ENCODE results near the gene OSBP2. TPM values are rescaled to one million over a fixed set of nuclear protein-coding genes. Genes with fewer than 3 reads are reported as not detected.
"Not testable (repeated sequence)": the region's sequence is repeated elsewhere in the genome, so short reads cannot be mapped to it uniquely, and the experiment has no call there.

The OSBP2 gene
- total RNA-seq, 1 experiment from 2014 or later: 2.3 TPM

DNA sequence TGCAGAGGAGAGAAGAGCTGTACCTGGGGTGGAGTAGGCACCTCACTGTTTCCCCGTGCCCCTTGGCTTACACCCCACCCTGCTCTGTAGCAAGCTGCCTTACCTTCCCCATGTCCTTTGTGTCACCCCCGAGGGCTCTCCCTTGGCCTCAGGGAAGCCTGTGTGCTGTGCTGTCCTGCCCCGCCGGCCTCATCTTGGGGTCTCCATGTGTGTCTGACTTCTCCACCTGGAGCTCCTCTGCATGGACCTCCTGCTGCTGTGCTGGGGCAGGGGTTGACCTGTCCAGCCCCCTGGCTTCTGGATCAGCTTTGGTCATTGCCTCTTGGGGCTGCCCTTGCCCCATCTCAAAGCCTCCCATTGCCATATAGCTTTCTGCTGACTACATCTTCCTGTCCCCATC, 59.8 kb downstream of the OSBP2 start:
- DNase-seq (ENCODE audit: extremely low read depth, low read depth): no peak

DNA sequence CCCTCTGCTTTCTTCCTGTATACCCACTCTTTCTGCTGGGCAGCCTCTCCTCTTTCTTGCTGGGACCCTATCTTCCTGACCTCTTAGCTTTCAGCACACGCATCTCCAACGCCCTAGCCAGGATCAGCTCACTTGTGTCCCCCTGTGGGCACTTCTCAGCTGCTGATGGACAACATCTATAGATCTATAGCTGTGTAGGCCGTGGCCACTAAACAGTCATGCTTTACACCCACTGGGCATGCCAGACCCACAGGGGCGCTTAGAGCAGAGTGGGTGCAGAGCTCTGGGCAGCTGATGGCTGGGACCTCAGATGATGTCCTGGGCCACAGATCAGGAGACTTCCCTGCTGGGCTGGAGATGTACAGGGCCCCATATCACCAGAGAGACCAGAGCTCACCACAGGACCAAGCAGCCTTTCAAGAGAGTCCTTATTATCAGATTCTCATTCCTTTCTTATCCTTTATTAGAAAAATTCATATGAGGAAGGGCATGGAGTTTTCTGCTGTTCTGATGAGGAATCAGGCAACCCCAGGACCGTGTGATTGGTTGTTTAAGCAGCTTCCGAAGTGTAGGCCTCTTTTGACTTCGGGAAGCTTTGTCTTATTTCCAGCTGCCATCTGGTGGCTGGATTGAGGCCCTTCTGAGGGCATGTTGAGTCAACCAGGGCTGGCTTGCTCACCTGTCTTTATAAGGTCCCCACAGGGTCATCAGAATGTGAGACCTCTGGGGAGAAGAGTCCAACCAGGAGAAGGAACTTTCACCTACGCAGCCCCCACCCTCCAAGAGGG, 60.5 kb downstream of the OSBP2 start:
- peak; percentile 71 for DNase-seq (ENCODE audit: extremely low read depth, low read depth)

- DNase-seq (ENCODE audit: extremely low read depth, low read depth): no peak
Measured at GRCh38 chr22:30755759-30756124, 61.1 kb downstream of the OSBP2 start.

- DNase-seq (ENCODE audit: extremely low read depth, low read depth): peak; percentile 63
Measured at GRCh38 chr22:30763815-30764673, 69.4 kb downstream of the OSBP2 start.

DNA sequence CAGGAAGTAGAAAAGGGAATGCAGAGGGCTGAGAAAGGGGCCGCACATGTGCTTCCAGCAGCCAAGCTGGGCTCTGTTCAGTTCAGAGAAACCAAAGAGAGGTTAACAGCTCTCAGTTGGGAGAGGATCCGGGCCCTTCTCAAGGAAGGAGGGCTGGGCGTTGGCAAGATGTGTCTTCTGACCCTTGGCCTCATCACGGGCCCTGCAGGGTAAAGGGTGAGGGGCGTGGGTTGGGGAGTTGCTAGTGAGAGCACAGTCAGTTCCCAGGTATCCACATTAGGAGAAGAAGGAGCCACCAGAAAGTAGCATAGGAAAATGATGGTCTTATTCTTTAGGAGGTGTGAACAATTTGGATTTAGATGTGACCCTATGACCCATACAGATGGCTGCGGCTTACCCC, 73.0 kb downstream of the OSBP2 start:
- DNase-seq (ENCODE audit: extremely low read depth, low read depth): no peak

GRCh38 chr22:30770716-30771115, 76.0 kb downstream of the OSBP2 start:
- no peak for DNase-seq (ENCODE audit: extremely low read depth, low read depth)

DNA sequence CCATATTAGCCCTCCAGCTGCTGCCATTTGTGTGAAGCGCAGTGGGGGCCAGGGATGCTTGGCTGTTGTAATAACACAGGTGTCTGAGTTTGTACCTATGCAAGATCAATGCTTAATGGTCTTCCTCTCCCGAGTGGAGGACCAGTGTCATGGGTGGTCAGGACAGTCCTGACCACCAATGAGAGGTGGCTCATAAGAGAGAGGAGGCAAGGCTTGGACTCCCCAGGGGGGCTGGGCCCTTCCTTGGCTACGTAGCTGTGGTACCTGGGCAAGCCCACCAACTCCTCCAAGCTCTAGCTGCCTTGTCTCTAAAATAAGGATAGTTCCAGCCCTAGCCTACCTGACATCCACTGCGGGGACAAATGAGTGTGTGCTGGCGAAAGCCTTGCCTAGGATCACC, 79.2 kb downstream of the OSBP2 start:
- no peak for DNase-seq (ENCODE audit: extremely low read depth, low read depth)

DNA sequence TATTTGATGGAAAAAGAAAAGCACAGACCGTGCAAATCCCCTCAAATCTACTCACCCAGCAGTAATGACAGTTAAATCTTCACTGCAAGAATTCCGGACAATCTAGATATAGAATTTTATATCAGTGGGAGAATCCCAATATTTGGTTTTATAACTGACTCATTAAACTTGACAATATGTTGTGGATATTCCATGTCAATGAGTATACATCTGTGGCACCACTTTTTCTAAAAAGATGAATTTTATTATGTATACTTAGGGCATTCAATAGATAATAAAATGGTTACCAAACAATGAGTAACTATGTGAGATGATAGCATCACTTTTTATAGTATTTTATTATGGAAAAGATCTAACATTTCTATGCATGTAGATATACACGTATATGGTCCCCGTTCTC, 79.9 kb downstream of the OSBP2 start:
- DNase-seq (ENCODE audit: extremely low read depth, low read depth): no peak

DNA sequence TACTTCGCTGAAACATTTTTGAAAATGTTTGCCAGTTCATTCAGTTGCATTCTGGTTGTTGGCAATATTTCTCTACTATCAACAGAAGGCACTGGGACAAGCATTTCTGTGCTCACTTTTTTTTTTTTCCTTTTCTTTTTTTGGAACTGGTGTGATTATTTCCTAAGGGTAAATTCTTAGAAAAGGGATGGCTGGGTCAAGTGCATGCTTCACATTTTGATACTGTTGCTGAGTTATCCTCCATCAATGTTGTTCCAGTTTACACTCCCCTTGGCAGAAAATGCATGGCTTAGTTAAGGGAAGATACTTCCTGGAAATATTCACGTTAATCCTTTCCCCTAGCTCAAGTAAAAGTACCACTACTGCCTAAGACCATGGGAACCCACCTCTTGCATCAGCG, 81.8 kb downstream of the OSBP2 start:
- DNase-seq (ENCODE audit: extremely low read depth, low read depth): no peak

GRCh38 chr22:30777146-30777545, 82.5 kb downstream of the OSBP2 start:
- DNase-seq (ENCODE audit: extremely low read depth, low read depth): not testable (repeated sequence)

DNA sequence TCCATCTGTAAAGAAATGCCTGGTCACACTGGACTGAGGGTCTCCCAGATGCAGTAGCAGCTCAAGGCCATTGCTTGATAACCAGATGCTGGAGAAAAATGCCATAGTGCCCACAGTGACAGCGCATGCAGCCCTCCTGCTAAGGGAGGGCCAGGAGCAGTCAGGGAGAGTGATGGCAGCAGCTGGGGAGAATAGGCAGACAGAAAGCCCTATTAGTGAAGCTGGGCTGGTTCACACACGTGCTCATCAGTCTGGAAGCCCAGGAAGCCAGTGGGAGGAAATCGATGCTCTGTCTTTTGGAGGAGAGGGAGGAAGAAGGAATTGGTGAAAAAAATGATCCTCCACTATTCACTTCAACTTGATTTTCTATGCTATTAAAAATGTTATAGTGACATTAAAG, 82.9 kb downstream of the OSBP2 start:
- no peak for DNase-seq (ENCODE audit: extremely low read depth, low read depth)

DNA sequence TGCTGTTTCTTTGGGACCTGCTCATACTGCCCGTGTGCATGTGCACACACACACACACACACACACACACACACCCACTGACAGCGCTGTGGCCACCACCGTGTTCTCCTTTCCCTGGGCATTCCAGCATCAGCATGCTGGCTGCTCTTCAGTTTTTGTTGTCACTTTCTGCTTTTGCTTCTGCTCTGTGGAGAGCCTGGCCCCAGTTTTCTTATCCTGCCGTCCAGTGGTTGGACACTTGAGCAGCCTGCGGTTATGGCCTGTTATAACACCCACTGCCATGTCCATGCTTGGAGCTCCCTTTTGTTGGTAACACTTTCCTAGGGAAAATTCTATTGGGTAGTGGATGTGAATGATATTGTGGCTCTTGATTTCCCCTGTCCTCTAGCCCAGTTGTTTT, 83.6 kb downstream of the OSBP2 start:
- DNase-seq (ENCODE audit: extremely low read depth, low read depth): no peak

DNA sequence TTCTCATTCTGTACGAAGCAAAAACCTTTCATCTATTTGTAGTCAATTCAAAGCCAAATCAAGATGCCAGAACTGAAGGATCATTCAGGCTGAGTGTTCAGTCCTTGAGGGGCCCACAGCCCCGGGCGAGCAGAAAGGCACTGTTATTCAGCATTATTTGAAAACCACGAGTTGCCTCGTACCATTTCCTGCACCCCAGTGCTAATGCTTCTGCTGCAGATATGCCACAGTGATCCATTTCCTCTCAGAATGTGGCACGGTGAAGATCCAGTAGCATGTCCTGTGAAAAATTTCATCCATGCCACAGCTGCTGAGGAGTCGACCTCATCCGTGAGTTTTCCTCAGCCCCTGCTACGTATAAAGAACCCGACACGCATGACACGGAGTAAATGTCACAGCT, 85.4 kb downstream of the OSBP2 start:
- no peak for DNase-seq (ENCODE audit: extremely low read depth, low read depth)

GRCh38 chr22:30781271-30781875, 86.7 kb downstream of the OSBP2 start:
- no peak for DNase-seq (ENCODE audit: extremely low read depth, low read depth)

DNA sequence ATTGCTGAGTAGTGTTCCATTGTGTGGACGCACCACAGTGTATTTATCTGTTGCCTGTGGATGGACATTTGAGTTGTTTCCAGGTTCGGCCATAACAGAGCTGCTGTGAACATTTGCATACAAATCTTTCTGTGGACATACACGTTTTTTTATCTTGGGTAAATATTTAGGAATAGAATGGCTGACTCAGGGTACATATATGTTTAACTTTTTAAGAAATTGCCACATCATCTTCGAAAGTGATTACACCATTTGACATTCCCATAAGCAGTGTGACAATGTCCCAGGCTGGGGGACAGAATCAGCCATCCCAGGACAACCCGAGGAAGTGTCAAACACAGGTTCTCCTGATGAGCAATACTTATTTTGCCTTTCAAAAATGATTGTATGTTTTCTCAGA, 87.9 kb downstream of the OSBP2 start:
- no peak for DNase-seq (ENCODE audit: extremely low read depth, low read depth)

- DNase-seq (ENCODE audit: extremely low read depth, low read depth): no peak
Measured at GRCh38 chr22:30783021-30783420, 88.3 kb downstream of the OSBP2 start.

DNA sequence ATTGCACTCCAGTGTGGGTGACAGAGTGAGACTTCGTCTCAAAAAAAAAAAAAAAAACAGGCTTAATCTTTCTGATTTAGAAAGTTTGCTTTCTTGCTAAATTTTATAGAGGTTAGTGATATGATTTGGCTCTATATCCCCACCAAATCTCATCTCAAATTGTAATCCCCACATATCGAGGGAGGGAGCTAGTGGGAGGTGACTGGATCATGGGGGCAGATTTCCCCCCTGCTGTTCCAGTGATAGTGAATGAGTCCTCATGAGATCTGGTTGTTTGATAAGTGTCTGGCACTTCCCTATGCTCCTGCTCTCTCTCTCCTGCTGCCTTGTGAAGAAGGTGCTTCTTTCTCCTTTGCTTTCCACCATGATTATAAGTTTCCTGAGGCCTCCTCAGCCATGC, 90.9 kb downstream of the OSBP2 start:
- no peak for DNase-seq (ENCODE audit: extremely low read depth, low read depth)

DNA sequence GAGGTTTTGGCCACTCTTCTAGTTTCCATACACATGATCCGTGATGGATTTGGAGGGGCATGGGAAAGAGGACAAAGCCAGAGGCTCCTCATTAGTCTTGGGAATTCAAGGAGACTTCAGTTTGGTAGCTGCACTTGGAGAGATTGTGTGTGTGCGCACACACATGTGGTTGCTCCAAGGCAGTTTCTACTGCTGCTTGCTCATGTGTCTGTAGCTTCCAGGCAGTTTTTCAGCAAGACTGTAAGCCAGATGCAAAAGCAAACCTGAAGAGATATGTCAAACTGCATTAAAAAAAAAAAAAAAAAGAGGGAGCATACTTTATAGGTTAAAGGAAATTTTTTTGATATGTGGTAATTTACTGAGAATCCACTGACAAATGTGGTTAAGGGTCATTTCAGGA, 95.7 kb downstream of the OSBP2 start:
- no peak for DNase-seq (ENCODE audit: extremely low read depth, low read depth)

DNA sequence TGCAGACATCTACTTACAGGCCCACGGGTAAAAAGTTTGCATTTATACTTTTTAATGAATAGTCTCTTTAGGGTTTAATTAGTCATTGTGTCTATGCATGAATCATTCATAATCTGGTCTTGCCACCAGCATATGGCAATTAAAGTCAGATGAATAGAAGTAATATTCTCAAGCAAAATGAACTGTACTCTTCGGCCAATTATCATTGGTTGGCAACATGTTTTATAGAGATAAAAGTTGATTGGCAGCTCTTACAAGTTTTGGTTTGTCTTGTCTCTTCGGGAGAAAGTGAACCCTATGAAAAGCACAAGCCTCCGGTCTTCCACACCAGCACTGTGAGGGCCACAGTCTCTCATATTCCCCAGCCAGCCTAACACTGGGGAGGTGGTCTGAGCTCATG, 97.8 kb downstream of the OSBP2 start:
- no peak for DNase-seq (ENCODE audit: extremely low read depth, low read depth)

- DNase-seq (ENCODE audit: extremely low read depth, low read depth): no peak
Measured at GRCh38 chr22:30795118-30795517, 100.4 kb downstream of the OSBP2 start.

- DNase-seq (ENCODE audit: extremely low read depth, low read depth): no peak
Measured at GRCh38 chr22:30801695-30802094, 107.0 kb downstream of the OSBP2 start.
